A549 (cell line): ENCODE data around the gene TNS2. TPM values are rescaled to one million over a fixed set of nuclear protein-coding genes. Genes with fewer than 3 reads are reported as not detected.

Source experiments
- ATAC-seq, 2 experiments: fragments of 200-7000 bp in 1 of 2; fragments of >200 bp in 1 of 2; cut with Nextera tagmentation in 1 of 2; cut with Tn5 transposase in 1 of 2; 3 replicates each; pipeline versions ENCODE4 v1.8.0 to v1.9.1; 2018 to 2020; ENCODE audit warnings: mild to moderate bottlenecking in 1 of 2, moderate library complexity in 1 of 2
- CTCF ChIA-PET: fragments of 300-600 bp; sonication (Branson Sonifier 250); formaldehyde crosslinking; extraction: SDS; loops from one replicate; lab custom pipeline; 2021; ENCODE audit warnings: antibody characterized with exemption, inconsistent platforms; lab: Yijun Ruan, JAX
- POLR2A ChIA-PET: fragments of 350-600 bp; formaldehyde crosslinking; extraction: SDS; loops from one replicate; lab custom pipeline; 2021; ENCODE audit warnings: antibody characterized with exemption, inconsistent platforms; lab: Yijun Ruan, JAX
- DNase-seq, 2 experiments: peaks; one replicate each; pipeline versions ENCODE4 v3.0.0 to v3.0.0-alpha.2; 2011 to 2016; ENCODE audit warnings: low read depth in 1 of 2, low spot score in 1 of 2
- FAIRE-seq: peaks from 2 replicates; lab custom pipeline; 2011; peaks lifted over from hg19 to GRCh38; lab: Jason Lieb, UNC
- H3K27ac ChIP-seq, 2 experiments: fragments of >200 bp; sonication (Bioruptor Twin); formaldehyde crosslinking; 3 replicates each; pipeline ENCODE4 v1.5.1; 2016 to 2017
- H3K4me1 ChIP-seq: fragments of >200 bp; sonication (Bioruptor Twin); formaldehyde crosslinking; 3 replicates; pipeline ENCODE4 v1.6.1; 2016
- H3K4me2 ChIP-seq: fragments of >200 bp; sonication (Bioruptor Twin); formaldehyde crosslinking; 3 replicates; pipeline ENCODE4 v1.6.1; 2016
- H3K4me3 ChIP-seq: fragments of >200 bp; sonication (Bioruptor Twin); formaldehyde crosslinking; 3 replicates; pipeline ENCODE4 v1.5.1; 2016
- H3K9me3 ChIP-seq: fragments of >200 bp; sonication (Bioruptor Twin); formaldehyde crosslinking; 3 replicates; pipeline ENCODE4 v1.6.1; 2016
- ATOH8 ChIP-seq: fragments of 250-450 bp; sonication (Bioruptor Pico); IDR thresholded peaks from 2 replicates; pipeline ENCODE4 v1.5.0; 2020; ENCODE audit warnings: low read depth, mild to moderate bottlenecking, moderate library complexity
- CHD2 ChIP-seq: fragments of 150-350 bp; IDR thresholded peaks from 2 replicates; pipeline ENCODE4 v1.6.1; 2014; ENCODE audit warnings: low read length; ENCODE audit not compliant: partially characterized antibody
- E2F6 ChIP-seq: IDR thresholded peaks from 2 replicates; pipeline ENCODE4 v1.6.1; 2012; ENCODE audit warnings: low read depth, borderline replicate concordance
- EHF ChIP-seq: fragments of 250-450 bp; sonication (Bioruptor Pico); IDR thresholded peaks from 2 replicates; pipeline ENCODE4 v1.5.0; 2020; ENCODE audit warnings: mild to moderate bottlenecking
- ESRRA ChIP-seq: fragments of 150-350 bp; IDR thresholded peaks from 2 replicates; pipeline ENCODE4 v1.6.1; 2014; ENCODE audit warnings: mild to moderate bottlenecking, low read length, borderline replicate concordance
- FOSB ChIP-seq: fragments of 250-450 bp; sonication (Bioruptor Pico); IDR thresholded peaks from 2 replicates; pipeline ENCODE4 v1.5.0; 2020; ENCODE audit warnings: mild to moderate bottlenecking, moderate library complexity
- HOXA7 ChIP-seq: fragments of 250-450 bp; sonication (Bioruptor Pico); IDR thresholded peaks from 2 replicates; pipeline ENCODE4 v1.5.0; 2020; ENCODE audit warnings: mild to moderate bottlenecking, moderate library complexity
- JUN ChIP-seq, 2 experiments: fragments of >200 bp; sonication (Bioruptor Twin); formaldehyde crosslinking; IDR thresholded peaks; 2 replicates in 1 of 2; 3 replicates in 1 of 2; pipeline ENCODE4 v1.6.1; 2016 to 2017
- JUNB ChIP-seq: fragments of >200 bp; sonication (Bioruptor Twin); formaldehyde crosslinking; IDR thresholded peaks from 2 replicates; pipeline ENCODE4 v1.6.1; 2016
- MAX ChIP-seq: IDR thresholded peaks from 2 replicates; pipeline ENCODE4 v1.6.1; 2012
- MAZ ChIP-seq: fragments of 150-350 bp; IDR thresholded peaks from 2 replicates; pipeline ENCODE4 v1.6.1; 2014; ENCODE audit warnings: antibody characterized with exemption, low read depth, low read length, borderline replicate concordance
- MYC ChIP-seq: IDR thresholded peaks from 2 replicates; pipeline ENCODE4 v1.6.1; 2012; ENCODE audit warnings: mild to moderate bottlenecking, inconsistent platforms, low read length, improper control_type of control experiment, borderline replicate concordance
- NFE2L2 ChIP-seq: fragments of 150-350 bp; conservative IDR thresholded peaks from 2 replicates; pipeline ENCODE4 v1.6.1; 2014; ENCODE audit warnings: low read length
- PBX3 ChIP-seq: IDR thresholded peaks from 2 replicates; pipeline ENCODE4 v1.6.1; 2012
- POLR2A ChIP-seq: IDR thresholded peaks from 2 replicates; pipeline ENCODE4 v1.6.1; 2012; ENCODE audit warnings: mild to moderate bottlenecking, low read length
- RCOR1 ChIP-seq: fragments of 150-350 bp; IDR thresholded peaks from 2 replicates; pipeline ENCODE4 v1.6.1; 2014; ENCODE audit warnings: antibody characterized with exemption, low read length, low read depth
- RNF2 ChIP-seq: fragments of 200-600 bp; sonication (generic); IDR thresholded peaks from 2 replicates; pipeline ENCODE4 v1.6.1; 2016; ENCODE audit warnings: low read depth, mild to moderate bottlenecking, antibody characterized with exemption, moderate library complexity, borderline replicate concordance
- USF2 ChIP-seq: fragments of 450-650 bp; IDR thresholded peaks from 2 replicates; pipeline ENCODE4 v1.6.1; 2014; ENCODE audit warnings: antibody characterized with exemption
- ZSCAN20 ChIP-seq: fragments of 250-450 bp; sonication (Bioruptor Pico); IDR thresholded peaks from 2 replicates; pipeline ENCODE4 v1.8.0; 2022; ENCODE audit warnings: mild to moderate bottlenecking, moderate library complexity
- WGBS: methylation state at CpG from one replicate; pipeline ENCODE4 v1.1.6; 2017; ENCODE audit errors: missing lambda C conversion rate; 5-methylcytosine and 5-hydroxymethylcytosine counted together
- polyA plus RNA-seq, 4 experiments: library from polyadenylated mRNA; depleted of rRNA in 3 of 4; stranded (reverse); fragments of >200 nt; fragmentation: RNase III in 1 of 4; extraction: RNeasy Plus Mini Kit Qiagen cat#74134 plus additional on column Dnase treatment in 1 of 4; gene quantifications; 2 replicates in 3 of 4; 3 replicates in 1 of 4; pipeline ENCODE4 v1.2.3, GENCODE V29; 2011 to 2017
- TF ChIP-seq, protein P1 (sequence below): fragments of 200-600 bp; sonication (generic); IDR thresholded peaks from 2 replicates; pipeline ENCODE4 v1.6.1; 2016; ENCODE audit warnings: antibody characterized with exemption, mild to moderate bottlenecking, moderate library complexity

Gene TNS2
- polyA plus RNA-seq, 2 of the 4 experiments (the other 2 are of a cell fraction), result 11.5 to 15.3 TPM

DNA sequence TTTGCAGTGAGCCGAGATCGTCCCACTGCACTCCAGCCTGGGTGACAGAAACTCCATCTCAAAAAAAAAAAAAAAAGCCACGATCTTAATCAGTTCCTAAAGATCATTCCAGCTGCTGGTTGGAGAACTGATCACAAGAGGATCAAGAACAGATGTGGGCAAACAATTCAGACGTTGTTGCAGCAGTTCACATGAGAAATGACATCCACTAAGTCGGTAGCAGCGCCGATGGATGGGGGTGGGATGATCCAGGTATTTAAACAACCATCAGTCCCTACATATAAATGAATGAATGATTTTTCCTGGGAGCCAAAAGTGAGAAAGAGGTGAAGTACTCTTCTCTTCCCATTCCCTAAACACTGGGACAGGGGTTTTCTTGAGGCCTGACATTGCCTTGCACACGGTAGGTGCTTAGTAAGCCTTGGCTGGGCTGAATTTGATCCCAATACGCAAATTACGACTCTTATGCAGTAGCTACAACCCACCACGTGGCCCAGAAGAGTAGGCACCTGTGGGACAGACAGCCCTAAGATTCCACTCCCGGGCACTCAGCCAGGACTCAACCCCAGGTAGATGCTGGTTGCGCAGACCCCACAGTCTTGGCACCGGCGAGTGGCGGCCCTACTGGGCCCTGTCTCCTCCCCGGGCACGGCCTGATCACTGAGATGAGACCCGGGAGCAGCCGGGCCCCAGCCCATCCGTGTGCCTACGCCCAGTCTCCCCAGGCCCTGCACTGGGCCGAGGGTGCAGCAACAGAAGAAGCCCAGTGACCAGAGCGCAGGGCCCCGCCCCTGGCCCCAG, 28.8 kb downstream of the TNS2 start:
- no peak for DNase-seq
- H3K4me3 ChIP-seq, result peak overlapping the region; percentile 56
- peak; percentile 38 to 79 for ATAC-seq
- ChIA-PET POLR2A (interaction anchor here (0.6 to 4.1 kb wide), 24 partner anchors 10 to 221 kb away, joined by 3 to 46 read pairs (median 4); partner anchors contain the start of genes CSAD, IGFBP6, KRT8 and MYG1), CTCF (interaction anchor here (0.8 to 45.5 kb wide), 7 partner anchors 9 to 243 kb away, joined by 3 to 1424 read pairs (median 5); partner anchors contain the start of genes AAAS, IGFBP6, SOAT2 and SPRYD3)
- no peak for TF ChIP-seq HOXA7
- no peak for TF ChIP-seq NFE2L2
- no peak for TF ChIP-seq RCOR1
- no peak for TF ChIP-seq JUNB
- no peak for TF ChIP-seq ZSCAN20
- no peak for TF ChIP-seq PBX3
- no peak for TF ChIP-seq ESRRA
- TF ChIP-seq, protein P1, sequence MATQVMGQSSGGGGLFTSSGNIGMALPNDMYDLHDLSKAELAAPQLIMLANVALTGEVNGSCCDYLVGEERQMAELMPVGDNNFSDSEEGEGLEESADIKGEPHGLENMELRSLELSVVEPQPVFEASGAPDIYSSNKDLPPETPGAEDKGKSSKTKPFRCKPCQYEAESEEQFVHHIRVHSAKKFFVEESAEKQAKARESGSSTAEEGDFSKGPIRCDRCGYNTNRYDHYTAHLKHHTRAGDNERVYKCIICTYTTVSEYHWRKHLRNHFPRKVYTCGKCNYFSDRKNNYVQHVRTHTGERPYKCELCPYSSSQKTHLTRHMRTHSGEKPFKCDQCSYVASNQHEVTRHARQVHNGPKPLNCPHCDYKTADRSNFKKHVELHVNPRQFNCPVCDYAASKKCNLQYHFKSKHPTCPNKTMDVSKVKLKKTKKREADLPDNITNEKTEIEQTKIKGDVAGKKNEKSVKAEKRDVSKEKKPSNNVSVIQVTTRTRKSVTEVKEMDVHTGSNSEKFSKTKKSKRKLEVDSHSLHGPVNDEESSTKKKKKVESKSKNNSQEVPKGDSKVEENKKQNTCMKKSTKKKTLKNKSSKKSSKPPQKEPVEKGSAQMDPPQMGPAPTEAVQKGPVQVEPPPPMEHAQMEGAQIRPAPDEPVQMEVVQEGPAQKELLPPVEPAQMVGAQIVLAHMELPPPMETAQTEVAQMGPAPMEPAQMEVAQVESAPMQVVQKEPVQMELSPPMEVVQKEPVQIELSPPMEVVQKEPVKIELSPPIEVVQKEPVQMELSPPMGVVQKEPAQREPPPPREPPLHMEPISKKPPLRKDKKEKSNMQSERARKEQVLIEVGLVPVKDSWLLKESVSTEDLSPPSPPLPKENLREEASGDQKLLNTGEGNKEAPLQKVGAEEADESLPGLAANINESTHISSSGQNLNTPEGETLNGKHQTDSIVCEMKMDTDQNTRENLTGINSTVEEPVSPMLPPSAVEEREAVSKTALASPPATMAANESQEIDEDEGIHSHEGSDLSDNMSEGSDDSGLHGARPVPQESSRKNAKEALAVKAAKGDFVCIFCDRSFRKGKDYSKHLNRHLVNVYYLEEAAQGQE, result no peak
- no peak for TF ChIP-seq E2F6
- no peak for TF ChIP-seq RNF2
- peak; percentile 65 for TF ChIP-seq MAX
- TF ChIP-seq MAZ, result no peak
- TF ChIP-seq CHD2, result no peak
- TF ChIP-seq MYC, result no peak
- no peak for TF ChIP-seq FOSB (CRISPR knock-in tag)
- peak; percentile 60; the same call in 1 of the 2 replicates for TF ChIP-seq USF2
- no peak for TF ChIP-seq ATOH8
- TF ChIP-seq JUN (IDR thresholded peaks at IDR 0.05), result peak in 1 of 2 experiments; percentile 16; a peak in 1 of 5 replicates
- TF ChIP-seq POLR2A, result peak; percentile 86
- TF ChIP-seq EHF (CRISPR knock-in tag), result no peak
- peak overlapping the region; percentile 86 to 94 for H3K27ac ChIP-seq
- no peak for FAIRE-seq
- 27% methylated on average over 22 of the region's 25 CpGs for WGBS
- H3K4me2 ChIP-seq, result peak overlapping the region; percentile 78
- H3K4me1 ChIP-seq, result peaks cover 10% of the 10 kb centered on the region; the same call in 2 of the 3 replicates
- no peaks in the 10 kb centered on the region for H3K9me3 ChIP-seq
